Hematopoietic multipotent progenitor cell treated with erythropoietin and hydrocortisone succinate and interleukin-3 and kit ligand, for 8 days (in vitro differentiated cells): ENCODE data around the gene FRRS1.
"Not testable (repeated sequence)": the region's sequence is repeated elsewhere in the genome, so short reads cannot be mapped to it uniquely, and the experiment has no call there.

ENCODE experiments used
- DNase-seq: peaks from one replicate; pipeline ENCODE4 v3.0.0-alpha.2; 2015

Gene FRRS1

GRCh38 chr1:99766378-99766800, at the start of gene FRRS1:
TSS of gene FRRS1 (minus strand) at chr1:99766635. CDS start at chr1:99748768, 17,867 bp downstream.
- peak; percentile 96 for DNase-seq

- DNase-seq = no peak
Observed at GRCh38 chr1:99814373-99814900, 48.0 kb upstream of the FRRS1 start.

- DNase-seq = no peak
Observed at GRCh38 chr1:99811747-99812146, 45.3 kb upstream of the FRRS1 start.

- DNase-seq = peak; percentile 42
Observed at GRCh38 chr1:99811075-99811474, 44.6 kb upstream of the FRRS1 start.

- DNase-seq = peak; percentile 94
Observed at GRCh38 chr1:99808391-99809115, 42.1 kb upstream of the FRRS1 start.

- peak; percentile 30 for DNase-seq
Observed at GRCh38 chr1:99806882-99807281, 40.4 kb upstream of the FRRS1 start.

GRCh38 chr1:99801584-99801983, 35.1 kb upstream of the FRRS1 start:
- no peak for DNase-seq

GRCh38 chr1:99793861-99794260, 27.4 kb upstream of the FRRS1 start:
- DNase-seq = not testable (repeated sequence)

- no peak for DNase-seq
Observed at GRCh38 chr1:99789715-99790114, 23.3 kb upstream of the FRRS1 start.

GRCh38 chr1:99788896-99789295, 22.5 kb upstream of the FRRS1 start:
- DNase-seq = no peak

GRCh38 chr1:99786751-99787501, 20.5 kb upstream of the FRRS1 start:
- no peak for DNase-seq

- DNase-seq = no peak
Observed at GRCh38 chr1:99784809-99785255, 18.4 kb upstream of the FRRS1 start.

GRCh38 chr1:99784143-99784542, 17.7 kb upstream of the FRRS1 start:
- no peak for DNase-seq

GRCh38 chr1:99782920-99783319, 16.5 kb upstream of the FRRS1 start:
- DNase-seq = no peak

GRCh38 chr1:99782397-99782796, 16.0 kb upstream of the FRRS1 start:
- DNase-seq = no peak

GRCh38 chr1:99781798-99782197, 15.4 kb upstream of the FRRS1 start:
- DNase-seq = peak; percentile 83

- DNase-seq = no peak
Observed at GRCh38 chr1:99777752-99778151, 11.3 kb upstream of the FRRS1 start.

GRCh38 chr1:99776120-99776519, 9.7 kb upstream of the FRRS1 start:
- DNase-seq = no peak

GRCh38 chr1:99772809-99773208, 6.4 kb upstream of the FRRS1 start:
- DNase-seq = no peak

- peak; percentile 96 for DNase-seq
Observed at GRCh38 chr1:99771513-99771918, 5.1 kb upstream of the FRRS1 start.

- peak; percentile 96 for DNase-seq
Observed at GRCh38 chr1:99768524-99769245, 2.2 kb upstream of the FRRS1 start.

- peak; percentile 89 for DNase-seq
Observed at GRCh38 chr1:99768104-99768503, 1.7 kb upstream of the FRRS1 start.

- DNase-seq = no peak
Observed at GRCh38 chr1:99764909-99765308, 1.5 kb downstream of the FRRS1 start.
